CD4-positive, alpha-beta T cell treated with Interleukin-6 for 4 hours (primary cell): Measurements from ENCODE around the gene SPATA19.
"Not testable (repeated sequence)": the region's sequence is repeated elsewhere in the genome, so short reads cannot be mapped to it uniquely, and the experiment has no call there.

Experiments used
- DNase-seq: peaks from one replicate; pipeline ENCODE4 v3.0.0-alpha.2; 2020; ENCODE audit warnings: mixed read lengths

Gene SPATA19, protein sequence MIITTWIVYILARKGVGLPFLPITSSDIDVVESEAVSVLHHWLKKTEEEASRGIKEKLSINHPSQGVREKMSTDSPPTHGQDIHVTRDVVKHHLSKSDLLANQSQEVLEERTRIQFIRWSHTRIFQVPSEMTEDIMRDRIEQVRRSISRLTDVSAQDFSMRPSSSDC

DNA sequence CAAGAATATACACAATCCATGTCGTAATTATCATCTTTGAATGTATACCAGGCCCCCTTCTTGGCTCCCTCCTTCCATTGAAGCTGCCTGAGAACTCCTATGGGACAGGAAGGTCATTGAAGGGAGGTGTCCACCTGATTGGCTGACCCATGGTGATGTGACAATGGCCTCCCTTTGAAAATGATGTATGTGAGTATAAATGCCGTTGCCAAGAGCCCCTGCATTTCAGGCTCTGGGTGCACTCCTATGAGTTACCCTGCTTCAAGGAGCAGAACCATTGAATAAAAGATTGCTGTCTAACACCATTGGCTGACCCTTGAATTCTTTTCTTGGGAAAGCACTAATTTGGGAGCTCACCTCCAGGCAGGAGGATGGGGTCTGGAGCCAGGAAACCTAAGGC, at the start of gene SPATA19:
Gene SPATA19, minus strand, starts transcription at position 101 of the 400 bp plus-strand sequence. Its CDS starts 67 bp downstream, at position 34.
- no peak for DNase-seq

DNA sequence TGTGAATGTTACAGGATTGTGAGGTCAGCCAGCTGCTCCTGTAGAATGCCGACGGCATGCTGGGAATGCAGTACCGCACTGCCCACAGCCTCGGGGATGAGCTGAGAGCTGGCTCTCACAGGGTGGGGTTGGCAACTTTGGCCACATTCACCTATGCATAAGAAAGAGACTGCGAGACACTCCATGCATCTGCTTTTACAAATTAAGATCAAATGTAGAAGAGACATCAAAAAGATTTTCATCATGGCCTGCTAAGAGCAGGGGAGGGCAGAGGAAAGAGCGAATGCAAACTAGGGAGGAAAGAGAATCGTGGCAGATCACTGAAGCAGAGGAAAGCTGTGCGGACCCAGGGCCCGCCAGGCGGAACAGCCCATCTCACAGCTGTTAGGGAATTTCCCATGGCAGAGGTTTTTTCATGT, 49.8 kb upstream of the SPATA19 start:
- no peak for DNase-seq

DNA sequence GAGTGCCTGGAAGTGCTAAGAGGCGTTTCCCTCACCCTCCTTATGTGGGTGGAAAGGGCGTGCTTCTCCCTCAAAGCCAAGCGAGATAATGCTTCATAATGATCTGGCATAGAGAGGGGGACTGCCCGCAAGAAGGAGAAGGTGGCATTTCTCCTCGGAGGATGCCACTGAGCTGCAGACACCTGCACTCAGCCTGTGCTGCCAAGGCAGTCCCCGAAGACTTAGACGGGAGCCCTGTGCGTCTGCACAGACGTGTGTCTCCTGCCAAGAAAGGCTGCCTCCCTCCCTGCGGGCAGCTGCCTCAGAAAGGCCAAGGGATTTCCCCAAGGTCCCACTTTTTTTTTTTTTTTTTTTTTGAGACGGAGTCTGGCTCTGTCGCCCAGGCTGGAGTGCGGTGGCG, 48.1 kb upstream of the SPATA19 start:
- no peak for DNase-seq

DNA sequence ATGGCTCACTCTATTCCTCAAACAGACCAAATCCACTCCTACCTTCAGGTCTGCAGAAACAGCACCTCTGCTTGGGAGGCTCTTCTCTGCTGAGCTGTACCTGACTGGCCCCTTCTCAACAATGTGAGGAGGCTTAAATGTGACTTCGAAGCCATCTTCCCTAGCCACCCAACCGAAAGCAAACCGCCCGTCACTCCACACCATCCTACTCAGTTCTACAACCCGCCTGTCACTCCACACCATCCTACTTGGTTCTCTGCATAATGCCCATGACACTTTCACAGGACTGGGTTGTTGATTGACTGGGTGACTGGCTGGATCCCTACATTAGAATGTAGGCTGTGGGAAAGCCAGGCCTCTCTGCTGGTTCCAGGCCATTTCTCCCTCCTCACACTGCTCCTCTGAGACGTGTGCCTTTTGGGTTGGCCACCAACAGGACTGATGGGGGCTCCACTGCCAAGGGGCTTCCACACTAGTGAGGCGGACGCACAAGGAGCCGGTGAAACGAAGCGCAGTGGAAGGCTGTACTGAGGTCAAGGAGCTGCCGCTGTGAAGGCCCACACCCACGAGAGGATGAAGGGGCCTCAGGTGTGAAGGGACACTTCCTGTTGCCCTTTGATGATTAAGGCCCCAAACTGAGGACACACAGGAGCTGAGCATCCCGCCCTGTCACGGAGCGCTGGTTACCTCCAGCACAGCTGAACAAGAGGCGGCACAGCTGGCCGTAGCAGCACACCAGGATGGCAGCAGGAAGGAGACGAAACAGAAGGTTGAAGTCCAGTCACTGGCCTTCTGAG, 47.5 kb upstream of the SPATA19 start:
- DNase-seq = no peak

DNA sequence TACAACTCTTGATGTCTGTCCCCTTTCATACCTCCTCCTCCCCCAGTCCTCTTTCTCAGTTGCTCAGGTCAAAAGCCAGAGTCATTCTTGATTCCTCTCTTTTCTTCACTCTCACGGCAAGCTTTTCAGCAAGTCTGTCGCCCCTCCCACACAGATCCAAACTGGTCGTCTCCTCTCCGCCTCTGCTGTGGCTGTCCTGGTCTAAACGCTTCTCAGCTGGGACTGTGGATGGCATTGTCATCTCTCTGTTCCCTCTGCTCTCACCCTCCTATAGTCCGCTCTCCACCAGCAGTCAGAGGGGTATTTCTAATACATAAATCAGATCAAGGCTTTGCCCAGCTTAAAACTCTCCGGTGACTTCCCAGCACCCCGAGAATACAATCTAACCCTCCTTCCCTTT, 46.8 kb upstream of the SPATA19 start:
- no peak for DNase-seq

DNA sequence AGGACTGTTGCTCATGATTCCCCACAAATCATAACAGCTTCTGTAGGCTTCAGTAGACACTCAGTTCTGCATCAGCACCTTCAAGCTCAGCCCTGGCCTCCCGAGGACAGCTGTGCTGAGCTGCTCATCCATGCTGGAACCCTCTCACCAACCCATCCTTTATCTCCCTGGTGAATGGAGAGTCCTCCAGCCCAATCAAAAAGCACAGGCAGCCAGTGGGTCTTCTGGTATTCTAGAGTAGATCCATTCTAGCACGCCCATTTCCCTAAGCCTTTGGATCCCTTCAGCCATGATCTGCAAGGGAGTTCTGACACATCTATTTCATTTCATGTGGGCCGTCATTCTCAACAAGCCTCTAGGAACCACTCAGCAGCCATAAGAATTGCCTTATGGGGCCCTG, 44.6 kb upstream of the SPATA19 start:
- DNase-seq = no peak

DNA sequence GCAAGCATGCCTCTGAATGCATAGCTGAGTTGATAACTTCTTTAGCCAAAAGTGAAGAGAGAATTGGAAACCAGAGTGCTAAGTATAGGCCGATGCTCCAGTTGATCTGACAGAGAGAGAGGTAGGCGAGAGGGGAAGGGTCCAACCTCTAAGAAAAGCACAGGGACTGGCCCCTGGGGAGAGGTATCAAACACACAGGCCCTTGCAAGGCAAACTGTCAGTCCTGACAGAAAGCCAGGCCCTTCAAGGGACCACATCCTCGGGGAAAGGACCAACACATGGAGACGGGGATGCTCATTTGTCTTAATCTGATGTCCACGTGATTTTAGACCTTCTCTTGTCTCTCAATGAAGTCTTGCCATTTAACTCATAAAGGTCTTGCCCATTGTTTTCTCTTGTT, 43.9 kb upstream of the SPATA19 start:
- DNase-seq = no peak

DNA sequence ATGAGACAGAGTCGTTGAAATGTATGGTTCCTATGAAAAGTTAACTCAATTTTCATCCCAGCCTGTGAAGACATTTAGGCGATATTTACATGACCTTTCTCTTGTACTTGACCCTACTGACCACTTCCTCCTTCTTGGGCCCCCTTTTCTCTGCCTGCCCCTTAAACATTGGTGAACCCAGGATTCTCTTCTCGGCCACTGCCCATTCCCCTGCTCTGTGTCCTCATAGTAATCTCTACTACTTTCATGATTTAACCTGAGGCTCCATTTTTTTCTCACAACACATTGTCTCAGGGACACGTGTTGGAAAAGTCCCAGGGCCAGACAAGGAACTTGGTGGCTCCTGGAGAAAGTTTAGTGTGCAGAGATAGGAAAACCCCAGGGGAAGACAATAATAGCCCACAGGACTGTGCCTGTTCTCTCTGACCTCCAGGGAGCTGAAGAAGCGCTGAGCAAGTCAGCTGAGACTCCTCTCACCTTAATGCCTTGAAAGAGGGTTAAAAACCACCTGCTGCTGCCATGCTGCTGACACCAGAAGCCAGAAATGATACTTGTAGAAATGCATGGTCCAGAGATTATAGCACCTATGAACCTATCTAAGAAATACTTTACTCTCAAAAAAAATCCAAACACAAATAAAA, 42.5 kb upstream of the SPATA19 start:
- DNase-seq = no peak

DNA sequence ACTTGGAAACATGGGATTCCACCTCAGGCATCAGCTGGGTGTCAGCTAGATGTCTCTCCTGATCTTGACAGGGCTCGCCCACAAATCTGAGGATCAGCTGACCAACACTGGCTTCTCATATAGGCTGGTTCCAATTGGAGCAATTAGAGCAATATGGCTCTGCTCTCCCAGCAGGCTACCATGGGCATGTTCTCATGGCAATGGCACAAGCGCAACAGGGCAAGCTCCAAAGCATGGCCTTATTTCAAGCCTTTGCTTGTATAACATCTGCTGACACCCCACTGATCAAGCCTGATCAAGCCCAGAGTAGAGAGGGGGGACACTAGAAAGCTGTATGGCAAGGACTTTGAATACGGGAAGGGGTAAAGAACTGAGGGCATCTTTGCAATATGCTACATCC, 40.7 kb upstream of the SPATA19 start:
- DNase-seq = no peak

DNA sequence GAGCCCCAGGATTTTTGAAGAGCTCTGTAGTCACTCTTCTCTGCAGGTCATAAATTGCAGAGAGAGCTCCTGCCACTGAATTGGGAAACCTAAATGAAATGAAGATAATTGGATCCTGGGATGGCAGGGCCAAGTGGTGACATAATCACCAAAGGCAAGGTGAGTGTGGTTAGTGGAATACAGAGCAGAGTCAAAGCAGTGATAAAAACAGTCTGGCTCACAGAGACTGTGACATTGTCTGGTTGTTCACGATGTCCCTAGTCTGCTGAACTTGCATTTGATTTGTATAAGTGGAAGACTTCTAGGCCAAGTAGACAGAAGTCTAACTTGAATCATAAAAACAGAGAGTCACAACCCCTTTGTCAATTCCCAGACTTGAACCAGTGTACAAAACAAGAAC, 26.8 kb upstream of the SPATA19 start:
- no peak for DNase-seq

DNA sequence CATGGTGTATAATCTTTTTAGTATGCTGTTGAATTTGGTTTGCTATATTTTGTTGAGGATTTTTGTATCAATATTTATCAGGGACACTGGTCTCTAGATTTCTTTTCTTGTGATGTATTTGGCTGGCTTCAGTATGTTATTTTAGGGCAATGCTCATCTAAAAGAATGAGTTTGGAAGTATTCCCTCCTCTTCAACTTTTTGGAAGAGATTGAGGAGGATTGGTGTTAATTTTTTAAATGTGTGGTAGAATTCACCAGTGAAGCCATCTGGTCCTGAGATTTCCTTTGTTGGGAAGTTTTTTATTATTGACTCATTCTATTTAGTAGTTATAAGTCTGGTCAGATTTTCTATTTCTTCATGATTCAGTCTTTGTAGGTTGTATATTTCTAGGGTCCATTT, 22.1 kb upstream of the SPATA19 start:
- DNase-seq = no peak

DNA sequence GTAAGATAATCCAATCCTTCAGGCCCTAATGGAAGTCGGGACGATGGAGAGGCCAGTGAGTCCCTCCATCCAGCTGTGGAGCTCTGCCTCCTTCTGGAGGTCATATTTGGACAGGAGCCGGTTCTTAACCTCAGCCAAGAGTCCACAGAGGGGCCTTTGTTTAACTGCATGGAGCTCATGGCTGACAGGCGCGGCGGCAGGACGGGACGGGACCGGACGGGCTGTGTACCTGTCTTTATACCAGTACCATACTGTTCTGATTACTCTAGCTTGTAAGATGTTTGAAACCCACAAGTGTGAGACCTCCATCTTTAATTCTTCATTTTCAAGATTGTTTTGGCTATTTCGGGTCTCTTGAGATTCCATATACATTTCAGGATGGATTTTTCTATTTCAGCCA, 20.2 kb upstream of the SPATA19 start:
- no peak for DNase-seq

DNA sequence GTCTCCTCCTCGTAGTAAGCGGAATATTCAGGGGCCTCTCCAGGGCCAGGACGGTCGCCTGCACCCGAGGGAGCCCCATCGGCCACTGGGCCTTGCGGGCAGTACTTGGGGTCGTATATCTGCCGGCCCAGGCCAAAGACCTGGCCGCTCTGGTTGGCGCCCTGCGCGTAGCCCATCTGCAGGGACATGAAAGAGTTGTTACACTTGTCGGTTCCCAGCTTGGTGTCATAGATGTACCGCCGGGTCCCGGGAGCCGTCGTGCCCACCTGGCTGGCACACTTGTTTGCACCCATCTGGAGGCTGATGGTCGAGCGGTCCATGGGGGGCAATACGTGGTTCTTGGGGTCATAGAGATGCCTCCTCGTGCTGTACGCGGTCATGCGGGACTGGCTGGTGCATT, 19.4 kb upstream of the SPATA19 start:
- no peak for DNase-seq

DNA sequence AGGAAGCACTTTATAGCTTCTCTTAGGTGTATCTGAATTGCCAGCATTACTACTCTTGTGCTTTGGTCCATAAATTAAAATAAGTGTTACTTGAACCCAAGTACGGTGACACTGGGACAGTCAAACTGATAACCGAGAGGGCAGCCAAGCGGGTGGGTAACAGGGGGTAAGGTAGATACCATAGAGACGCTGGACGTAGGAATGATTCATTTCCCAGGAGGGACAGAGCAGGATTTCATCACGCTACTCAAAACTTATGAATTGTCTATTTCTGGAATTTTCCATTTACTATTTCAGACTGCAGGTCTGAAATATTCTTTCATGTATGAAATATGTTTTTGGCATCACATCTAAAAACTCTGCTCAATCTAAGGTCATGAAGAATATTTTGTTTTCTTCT, 14.8 kb upstream of the SPATA19 start:
- no peak for DNase-seq

DNA sequence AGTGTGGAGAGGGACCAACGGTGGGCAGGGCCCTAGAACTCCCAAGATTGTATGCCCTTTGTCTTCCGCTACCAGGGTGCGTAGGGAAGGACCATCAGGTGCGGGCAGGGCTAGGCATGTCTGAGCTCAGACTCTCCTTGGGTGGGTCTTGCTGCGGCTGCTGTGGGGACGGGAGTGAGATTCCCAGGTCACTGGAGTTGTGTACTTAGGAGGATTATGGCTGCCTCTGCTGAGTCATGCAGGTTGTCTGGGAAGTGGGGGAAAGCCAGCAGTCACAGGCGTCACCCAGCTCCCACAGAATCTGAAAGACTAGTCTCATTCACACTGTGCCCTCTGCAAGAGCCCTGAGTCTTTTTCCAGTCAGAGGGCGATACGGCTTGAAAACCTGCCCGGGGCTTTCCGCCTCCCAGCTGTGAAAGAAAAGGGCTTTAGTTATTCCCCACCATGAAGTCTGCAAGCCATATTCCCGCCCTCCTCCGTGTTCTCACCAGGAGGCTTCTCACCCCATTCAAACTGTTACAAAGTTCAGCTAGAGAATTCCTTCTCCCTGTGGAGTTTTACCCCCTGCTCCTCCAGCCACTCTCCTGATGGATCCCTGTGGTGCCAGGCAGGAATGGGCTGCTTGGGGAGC, 9.1 kb upstream of the SPATA19 start:
- DNase-seq = not testable (repeated sequence)

DNA sequence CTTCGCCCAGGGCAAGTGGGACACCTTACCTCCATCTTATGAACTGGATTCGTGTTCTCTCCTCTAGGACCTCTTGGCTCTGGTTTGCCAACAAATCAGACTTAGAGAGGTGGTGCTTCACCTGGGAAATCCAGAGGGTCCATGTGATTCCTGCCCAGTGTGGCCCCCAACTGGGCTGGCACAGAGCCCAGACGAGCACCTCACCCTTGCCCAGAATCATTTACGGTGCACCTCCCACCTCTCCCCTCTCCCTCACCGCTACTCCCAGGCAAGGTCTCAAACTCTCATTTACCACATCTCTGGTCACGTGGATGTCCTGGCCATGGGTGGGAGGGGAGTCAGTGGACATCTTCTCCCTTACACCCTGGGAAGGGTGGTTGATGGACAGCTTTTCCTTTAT, 1.1 kb downstream of the SPATA19 start:
- DNase-seq = no peak

DNA sequence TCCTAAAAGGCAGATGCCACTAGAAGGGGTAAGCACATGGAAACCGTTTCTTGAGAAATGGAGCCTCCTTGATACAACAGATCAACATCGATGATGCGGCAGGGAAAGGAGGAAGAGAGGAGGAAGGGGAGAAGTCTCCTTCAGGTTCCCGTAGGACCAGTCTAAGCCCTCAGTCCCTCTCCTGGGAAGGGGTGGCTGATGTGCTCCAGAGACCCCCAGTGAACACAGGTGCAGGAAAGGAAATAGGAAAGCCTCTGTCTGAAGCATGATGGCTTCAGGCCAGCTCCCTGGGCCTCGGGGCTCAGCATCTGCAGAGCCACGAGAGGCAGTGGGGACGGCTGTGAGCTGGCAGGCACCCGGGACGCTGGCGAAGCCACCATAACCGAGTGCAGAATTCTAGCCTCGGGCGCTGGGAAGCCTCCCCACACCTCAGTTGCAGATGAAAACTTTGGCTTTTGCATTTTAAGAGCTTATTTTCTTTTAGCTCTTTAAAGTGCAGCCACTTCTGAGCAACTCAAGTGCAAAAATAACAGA, 1.8 kb downstream of the SPATA19 start:
- no peak for DNase-seq

DNA sequence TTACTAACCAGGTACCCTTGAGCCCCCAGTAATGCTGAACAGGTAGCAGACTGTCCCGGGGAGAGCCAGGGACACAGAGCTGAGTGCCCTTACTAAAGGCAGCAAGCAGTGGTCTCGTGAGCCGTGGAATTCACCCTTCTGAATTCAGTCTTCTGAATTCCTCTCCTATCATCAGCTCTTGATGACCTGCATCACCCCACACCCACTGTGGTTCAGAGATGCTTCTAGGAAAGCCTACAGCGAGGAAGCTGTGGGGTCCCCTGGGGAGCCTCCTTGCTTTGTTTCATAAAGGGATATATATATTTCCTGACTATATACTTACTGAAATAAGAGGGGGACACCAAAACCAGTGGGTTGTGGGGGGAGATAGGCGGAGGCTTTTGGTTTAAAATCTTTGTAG, 2.6 kb downstream of the SPATA19 start:
- DNase-seq = no peak

DNA sequence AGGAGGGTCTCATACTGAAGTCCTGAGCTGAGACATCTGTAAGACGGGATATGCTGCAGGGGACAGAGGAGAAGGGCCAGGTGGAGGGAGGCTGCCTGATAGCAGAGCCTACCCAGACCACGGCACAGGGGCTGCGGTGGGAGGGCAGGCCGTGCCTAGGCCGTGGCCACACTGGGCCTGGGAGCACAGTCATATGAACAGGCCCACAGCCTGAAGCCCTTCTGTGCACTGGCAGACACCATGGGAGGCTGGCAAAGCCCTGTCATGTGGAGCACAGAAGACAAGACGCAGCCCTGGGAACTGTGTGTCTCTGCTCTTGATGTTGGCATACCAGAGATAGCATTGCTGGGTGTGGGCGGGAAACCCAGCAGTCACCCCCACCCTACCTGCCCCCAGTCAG, 3.3 kb downstream of the SPATA19 start:
- no peak for DNase-seq

DNA sequence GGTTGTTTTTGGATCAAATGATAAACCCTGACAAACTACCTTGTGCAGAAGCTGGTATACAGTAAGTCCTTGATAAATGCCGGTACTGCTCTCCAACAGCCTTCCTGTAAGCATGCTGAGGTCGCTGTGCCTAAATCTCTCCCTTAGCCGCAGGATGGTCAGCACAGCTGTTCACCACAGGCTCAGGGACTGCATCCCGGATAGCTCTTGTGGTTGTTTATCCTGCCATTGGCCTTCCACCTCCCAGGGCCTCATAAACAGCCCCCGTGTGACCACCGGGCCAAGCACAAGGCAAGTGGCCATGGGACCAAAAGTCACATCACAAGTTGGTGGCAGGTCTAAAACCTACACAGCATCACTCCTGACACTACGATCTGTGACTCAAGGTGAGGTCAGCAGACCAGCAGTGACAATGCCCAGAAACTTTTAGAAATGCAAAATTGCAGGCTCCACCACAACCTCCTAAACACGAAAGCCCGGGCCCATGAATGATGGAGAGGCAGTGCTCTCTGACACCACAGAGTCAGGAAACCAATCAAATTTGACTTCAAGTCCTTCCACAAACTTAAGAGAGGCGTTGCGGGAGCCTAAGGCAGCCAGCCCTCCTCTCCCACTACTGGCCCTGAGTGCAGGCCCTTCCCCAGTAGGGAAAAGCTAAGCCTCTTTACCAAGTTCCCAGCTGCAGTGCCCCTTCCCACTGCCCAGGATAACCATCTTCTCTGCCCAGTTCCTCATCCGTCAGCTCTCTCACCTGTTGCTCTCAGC, 3.9 kb downstream of the SPATA19 start:
- DNase-seq = no peak

DNA sequence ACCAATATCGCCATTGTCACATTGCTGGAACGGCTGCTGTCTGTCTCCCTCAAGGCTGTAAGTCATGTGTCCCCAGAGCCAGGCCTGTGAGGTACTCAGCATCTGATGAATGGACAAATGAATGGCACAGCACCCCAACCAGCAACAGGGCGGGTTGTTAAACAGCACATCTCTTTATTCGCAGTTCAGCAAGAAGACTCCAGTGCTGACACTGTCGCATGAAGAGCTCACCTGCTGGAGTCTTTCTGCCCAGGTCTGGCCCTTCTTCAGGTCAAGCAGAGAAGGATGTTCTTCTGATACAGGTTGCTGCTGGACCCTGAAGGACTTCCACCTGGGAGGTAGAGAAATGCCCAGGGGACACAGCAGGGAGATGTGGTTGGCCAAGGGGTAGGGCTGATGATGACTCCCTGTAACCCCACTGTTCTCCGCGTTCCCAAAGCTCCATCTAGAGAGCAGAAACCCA, 4.8 kb downstream of the SPATA19 start:
- no peak for DNase-seq
